ENCODE data around the gene RBM20.

DNA sequence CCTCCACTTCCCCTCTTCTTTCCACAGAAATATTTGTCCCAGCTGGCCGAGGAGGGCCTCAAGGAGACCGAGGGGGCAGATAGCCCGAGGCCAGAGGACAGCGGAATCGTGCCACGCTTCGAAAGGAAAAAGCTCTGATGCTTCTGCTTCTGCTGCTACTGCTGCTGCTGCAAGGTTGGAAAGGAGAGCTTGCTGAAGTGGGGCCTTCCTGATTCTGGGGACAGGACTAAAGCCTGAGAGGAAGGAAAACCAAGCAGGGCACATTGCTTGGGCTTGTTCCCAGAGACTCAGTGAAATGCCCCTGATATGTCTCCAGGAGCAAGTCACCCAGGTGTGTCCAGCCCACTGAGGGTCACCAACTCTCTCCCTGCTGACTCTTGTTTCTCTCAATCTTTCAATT lies 191.7 kb downstream of the RBM20 start:
- TF ChIP-seq, protein P1, sequence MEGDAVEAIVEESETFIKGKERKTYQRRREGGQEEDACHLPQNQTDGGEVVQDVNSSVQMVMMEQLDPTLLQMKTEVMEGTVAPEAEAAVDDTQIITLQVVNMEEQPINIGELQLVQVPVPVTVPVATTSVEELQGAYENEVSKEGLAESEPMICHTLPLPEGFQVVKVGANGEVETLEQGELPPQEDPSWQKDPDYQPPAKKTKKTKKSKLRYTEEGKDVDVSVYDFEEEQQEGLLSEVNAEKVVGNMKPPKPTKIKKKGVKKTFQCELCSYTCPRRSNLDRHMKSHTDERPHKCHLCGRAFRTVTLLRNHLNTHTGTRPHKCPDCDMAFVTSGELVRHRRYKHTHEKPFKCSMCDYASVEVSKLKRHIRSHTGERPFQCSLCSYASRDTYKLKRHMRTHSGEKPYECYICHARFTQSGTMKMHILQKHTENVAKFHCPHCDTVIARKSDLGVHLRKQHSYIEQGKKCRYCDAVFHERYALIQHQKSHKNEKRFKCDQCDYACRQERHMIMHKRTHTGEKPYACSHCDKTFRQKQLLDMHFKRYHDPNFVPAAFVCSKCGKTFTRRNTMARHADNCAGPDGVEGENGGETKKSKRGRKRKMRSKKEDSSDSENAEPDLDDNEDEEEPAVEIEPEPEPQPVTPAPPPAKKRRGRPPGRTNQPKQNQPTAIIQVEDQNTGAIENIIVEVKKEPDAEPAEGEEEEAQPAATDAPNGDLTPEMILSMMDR (conservative IDR thresholded peaks at IDR 0.05), result no peak
- TF ChIP-seq EZH2 (IDR thresholded peaks at IDR 0.05; ENCODE audit: low read depth), result no peak

All from PC-9 (cell line).